HepG2 (cell line): ENCODE results near the gene CTRL. TPM values are rescaled to one million over a fixed set of nuclear protein-coding genes. Genes with fewer than 3 reads are reported as not detected.
A peak's percentile ranks its signal among the peaks of the same experiment; 100 is the strongest.

Source experiments
- DR1 ChIP-seq: sonication (generic); formaldehyde crosslinking; IDR thresholded peaks from 2 replicates; pipeline ENCODE4 v1.8.0; 2021; ENCODE audit warnings: mild to moderate bottlenecking, missing genetic modification reagents, inconsistent platforms
- GTF3A ChIP-seq: sonication (generic); formaldehyde crosslinking; conservative IDR thresholded peaks from 2 replicates; pipeline ENCODE4 v1.4.0; 2020; ENCODE audit warnings: mild to moderate bottlenecking, missing genetic modification reagents
- HDAC1 ChIP-seq: sonication (generic); formaldehyde crosslinking; IDR thresholded peaks from 2 replicates; pipeline ENCODE4 v1.5.1; 2020; ENCODE audit warnings: mild to moderate bottlenecking, missing genetic modification reagents
- HOMEZ ChIP-seq: IDR thresholded peaks from 2 replicates; pipeline ENCODE4 v1.6.1; 2016; ENCODE audit warnings: low read depth
- HOXD1 ChIP-seq: sonication (generic); formaldehyde crosslinking; IDR thresholded peaks from 2 replicates; pipeline ENCODE4 v1.5.0; 2020; ENCODE audit warnings: missing genetic modification reagents
- LCORL ChIP-seq, 2 experiments: fragments of 450-650 bp in 1 of 2; sonication (generic) in 1 of 2; formaldehyde crosslinking in 1 of 2; IDR thresholded peaks; 2 replicates each; pipeline versions ENCODE4 v1.5.0 to v1.6.1; 2017 to 2020; ENCODE audit warnings: antibody characterized with exemption in 1 of 2, missing genetic modification reagents in 1 of 2
- MAX ChIP-seq: IDR thresholded peaks from 2 replicates; pipeline ENCODE4 v1.6.1; 2012; ENCODE audit warnings: inconsistent platforms
- MED13 ChIP-seq: sonication (generic); formaldehyde crosslinking; IDR thresholded peaks from 2 replicates; pipeline ENCODE4 v1.5.0; 2020; ENCODE audit warnings: missing genetic modification reagents
- POLR2AphosphoS5 ChIP-seq: IDR thresholded peaks from 2 replicates; pipeline ENCODE4 v1.6.1; 2012; ENCODE audit warnings: low read depth, low read length
- PRDM10 ChIP-seq: sonication (generic); formaldehyde crosslinking; IDR thresholded peaks from 2 replicates; pipeline ENCODE4 v1.4.0; 2020; ENCODE audit warnings: low read depth, missing genetic modification reagents
- RBM22 ChIP-seq: fragments of 200-400 bp; formaldehyde crosslinking; optimal IDR thresholded peaks from 2 replicates; pipeline ENCODE3; 2017; ENCODE audit warnings: mild to moderate bottlenecking, low read length, moderate library complexity
- TBX2 ChIP-seq: sonication (generic); formaldehyde crosslinking; IDR thresholded peaks from 2 replicates; pipeline ENCODE4 v1.5.0; 2020; ENCODE audit warnings: missing genetic modification reagents, mild to moderate bottlenecking, borderline replicate concordance
- ZHX2 ChIP-seq, 2 experiments: sonication (generic) in 1 of 2; formaldehyde crosslinking in 1 of 2; IDR thresholded peaks; 2 replicates each; pipeline versions ENCODE4 v1.6.1 to v1.9.0; 2014 to 2022; ENCODE audit warnings: antibody characterized with exemption in 1 of 2, borderline replicate concordance in 1 of 2, inconsistent platforms in 1 of 2, low read depth in 1 of 2, missing genetic modification reagents in 1 of 2
- ZNF362 ChIP-seq: sonication (generic); formaldehyde crosslinking; IDR thresholded peaks from 2 replicates; pipeline ENCODE4 v1.4.0; 2020; ENCODE audit warnings: missing genetic modification reagents, mild to moderate bottlenecking, borderline replicate concordance
- ZNF678 ChIP-seq: sonication (generic); formaldehyde crosslinking; IDR thresholded peaks from 2 replicates; pipeline ENCODE4 v1.4.0; 2020; ENCODE audit warnings: mild to moderate bottlenecking, missing genetic modification reagents
- ZNF850 ChIP-seq: sonication (generic); formaldehyde crosslinking; conservative IDR thresholded peaks from 2 replicates; pipeline ENCODE4 v1.9.0; 2021; ENCODE audit warnings: mild to moderate bottlenecking, missing genetic modification reagents
- polyA plus RNA-seq, 8 experiments: library from polyadenylated mRNA; depleted of rRNA in 3 of 8; stranded (reverse) in 7 of 8; unstranded in 1 of 8; fragments of >200 nt; fragmentation: Illumina TruSeq in 4 of 8; extraction: Trizol in 4 of 8; gene quantifications; 2 replicates each; pipeline versions ENCODE4 v1.2.1 to v1.2.3, GENCODE V29; 2011 to 2016; ENCODE audit warnings: low read depth in 4 of 8, missing spikeins in 1 of 8, mixed read lengths in 1 of 8; ENCODE audit not compliant: insufficient read depth in 1 of 8
- total RNA-seq, 5 experiments: library from RNA; depleted of rRNA; stranded (reverse); fragments of >200 nt; fragmentation: Illumina TruSeq; extraction: Trizol; gene quantifications; 2 replicates each; pipeline ENCODE4 v1.2.3, GENCODE V29; 2016; ENCODE audit warnings: low read depth in 1 of 5

Gene CTRL
- total and polyA plus RNA-seq, 2 of the 13 experiments (the other 11 are each of a cell fraction or from before 2014, with no cell fraction given), result 1.9 to 2.7 TPM

- TF ChIP-seq HOMEZ (no peak; the same call in 1 of the 2 replicates), TBX2 (CRISPR knock-in tag) (peak; percentile 88), PRDM10 (CRISPR knock-in tag) (no peak), HDAC1 (CRISPR knock-in tag) (peak; percentile 87), ZNF362 (CRISPR knock-in tag) (0 out of 2 replicates have a peak, but pooled peaks have one; percentile 10), HOXD1 (CRISPR knock-in tag) (no peak), ZNF678 (CRISPR knock-in tag) (no peak), GTF3A (no peak), DR1 (peak; percentile 8; the same call in 1 of the 2 replicates), ZNF850 (CRISPR knock-in tag) (no peak), MED13 (CRISPR knock-in tag) (no peak), ZHX2 (IDR thresholded peaks at IDR 0.05; ENCODE audit: low read depth) (no peak; the same call in 1 of the 2 replicates), ZHX2 (CRISPR knock-in tag; IDR thresholded peaks at IDR 0.05; ENCODE audit: borderline replicate concordance) (no peak), LCORL (IDR thresholded peaks at IDR 0.05) (no peak), LCORL (CRISPR knock-in tag; IDR thresholded peaks at IDR 0.05) (peak; percentile 90), MAX (no peak), POLR2AphosphoS5 (no peak; the same call in none of the 2 replicates), RBM22 (no peak)
Measured at GRCh38 chr16:67943256-67943618, 11.6 kb upstream of the CTRL start (continued).
